T-helper 2 cell treated with Interferon-gamma antibody and Interleukin-4, amounts not matched to agents 5 μg/mL and 100 μg/mL, for 36 hours (primary cell): ENCODE data around the gene CTNNA2.

Source experiments
- DNase-seq: peaks from one replicate; pipeline ENCODE4 v3.0.0; 2021; ENCODE audit warnings: low spot score
- H3K27ac Mint-ChIP-seq: one replicate; pipeline ENCODE4 v1.8.0; 2021; ENCODE audit warnings: mild to moderate bottlenecking, mixed read lengths
- H3K27me3 Mint-ChIP-seq: one replicate; pipeline ENCODE4 v1.8.0; 2021; ENCODE audit warnings: low read depth, mixed read lengths
- H3K36me3 Mint-ChIP-seq: one replicate; pipeline ENCODE4 v1.8.0; 2021; ENCODE audit warnings: low read depth, mixed read lengths
- H3K4me1 Mint-ChIP-seq: one replicate; pipeline ENCODE4 v1.8.0; 2021; ENCODE audit warnings: low read depth, mixed read lengths
- H3K4me3 Mint-ChIP-seq: one replicate; pipeline ENCODE4 v1.8.0; 2022; ENCODE audit warnings: mild to moderate bottlenecking, moderate library complexity, mixed read lengths
- H3K9me3 Mint-ChIP-seq: one replicate; pipeline ENCODE4 v1.8.0; 2021; ENCODE audit warnings: mixed read lengths

Gene CTNNA2

GRCh38 chr2:79757526-79757925 lies 244.7 kb downstream of the CTNNA2 start:
- Mint-ChIP-seq H3K9me3 (peaks cover 15% of the 10 kb centered on the region), H3K36me3 (no peaks in the 10 kb centered on the region), H3K27ac (no peak overlapping the region), H3K4me1 (no peaks in the 10 kb centered on the region), H3K4me3 (no peak overlapping the region), H3K27me3 (no peaks in the 10 kb centered on the region)
- DNase-seq, result no peak

DNA sequence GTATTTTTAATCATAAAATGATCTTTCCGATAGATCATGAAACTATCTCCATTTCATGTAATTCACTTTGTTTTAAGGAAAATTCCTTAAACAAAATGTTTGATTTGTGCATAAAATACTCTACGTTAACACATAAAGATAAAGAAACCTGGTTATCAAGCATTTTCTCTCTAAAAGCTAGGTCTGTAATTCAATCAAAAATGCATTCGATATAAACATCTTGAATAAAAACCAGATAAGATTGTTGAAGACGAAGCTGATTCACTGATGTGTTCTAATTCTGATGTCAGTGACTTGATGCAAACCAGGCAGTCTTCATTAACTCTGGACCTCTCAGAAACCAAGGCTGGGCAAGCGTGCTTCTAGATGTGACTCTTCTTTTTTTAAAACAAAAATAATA lies 245.2 kb downstream of the CTNNA2 start:
- Mint-ChIP-seq H3K36me3 (no peaks in the 10 kb centered on the region), H3K4me1 (no peaks in the 10 kb centered on the region), H3K27ac (no peak overlapping the region), H3K9me3 (peaks cover 12% of the 10 kb centered on the region), H3K27me3 (no peaks in the 10 kb centered on the region), H3K4me3 (no peak overlapping the region)
- no peak for DNase-seq

- H3K27ac Mint-ChIP-seq, result no peak overlapping the region
- H3K4me1 Mint-ChIP-seq, result no peaks in the 10 kb centered on the region
- H3K36me3 Mint-ChIP-seq, result no peaks in the 10 kb centered on the region
- DNase-seq, result no peak
- H3K4me3 Mint-ChIP-seq, result no peak overlapping the region
- no peaks in the 10 kb centered on the region for H3K27me3 Mint-ChIP-seq
- H3K9me3 Mint-ChIP-seq, result peaks cover 12% of the 10 kb centered on the region
Measured at GRCh38 chr2:79758749-79759282, 246.0 kb downstream of the CTNNA2 start.

- no peak overlapping the region for H3K27ac Mint-ChIP-seq
- no peaks in the 10 kb centered on the region for H3K36me3 Mint-ChIP-seq
- no peaks in the 10 kb centered on the region for H3K4me1 Mint-ChIP-seq
- no peak overlapping the region for H3K4me3 Mint-ChIP-seq
- DNase-seq, result no peak
- H3K27me3 Mint-ChIP-seq, result no peaks in the 10 kb centered on the region
- H3K9me3 Mint-ChIP-seq, result peaks cover 16% of the 10 kb centered on the region
Measured at GRCh38 chr2:79770926-79771325, 258.1 kb downstream of the CTNNA2 start.

- Mint-ChIP-seq H3K9me3 (peaks cover 16% of the 10 kb centered on the region), H3K27me3 (no peaks in the 10 kb centered on the region), H3K4me1 (no peaks in the 10 kb centered on the region), H3K27ac (no peak overlapping the region), H3K36me3 (no peaks in the 10 kb centered on the region), H3K4me3 (no peak overlapping the region)
- DNase-seq, result no peak
Measured at GRCh38 chr2:79771493-79771892, 258.6 kb downstream of the CTNNA2 start.

DNA sequence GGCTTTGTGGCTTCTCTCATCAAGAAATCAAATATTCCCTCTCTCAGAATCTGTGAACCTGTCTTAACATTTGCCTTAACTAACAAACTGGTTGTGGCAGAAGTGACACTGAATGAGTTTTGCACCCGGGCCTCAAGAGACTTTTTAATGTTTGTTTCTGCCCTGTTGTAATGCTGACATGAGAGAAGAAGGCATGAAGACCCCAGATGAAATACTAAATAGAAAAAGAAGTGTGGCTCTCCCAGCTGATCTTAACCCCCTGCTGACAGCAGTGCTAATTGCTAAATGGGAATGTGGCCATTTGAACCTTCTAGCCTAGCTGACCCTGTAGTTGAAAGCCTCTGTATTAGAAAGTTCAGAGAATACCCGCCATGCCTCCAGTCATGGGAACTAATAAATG lies 261.2 kb downstream of the CTNNA2 start:
- Mint-ChIP-seq H3K27ac (no peak overlapping the region), H3K4me3 (no peak overlapping the region), H3K36me3 (no peaks in the 10 kb centered on the region), H3K27me3 (no peaks in the 10 kb centered on the region), H3K4me1 (no peaks in the 10 kb centered on the region), H3K9me3 (peaks cover 12% of the 10 kb centered on the region)
- no peak for DNase-seq

DNA sequence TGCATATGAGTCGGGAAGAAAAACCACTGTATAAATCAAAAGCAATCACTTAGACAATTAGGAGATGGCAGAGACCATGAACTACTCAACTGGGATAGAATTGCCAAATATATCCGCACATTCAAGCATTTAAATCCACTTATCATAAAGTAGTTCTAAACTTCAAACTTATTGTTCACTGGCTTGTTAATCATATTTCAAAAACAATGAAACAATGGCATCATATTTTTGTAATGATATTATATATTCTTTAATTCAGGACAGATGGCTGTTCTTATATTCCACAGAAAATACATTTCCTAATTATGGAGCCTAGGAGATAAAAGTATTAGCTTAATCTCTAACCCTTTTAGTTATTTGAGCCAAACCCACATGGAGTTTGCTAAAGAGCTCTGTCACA lies 263.6 kb downstream of the CTNNA2 start:
- Mint-ChIP-seq H3K4me3 (no peak overlapping the region), H3K36me3 (no peaks in the 10 kb centered on the region), H3K27me3 (no peaks in the 10 kb centered on the region), H3K9me3 (peaks cover 18% of the 10 kb centered on the region), H3K27ac (no peak overlapping the region), H3K4me1 (no peaks in the 10 kb centered on the region)
- no peak for DNase-seq

GRCh38 chr2:79780781-79781180 lies 267.9 kb downstream of the CTNNA2 start:
- Mint-ChIP-seq H3K36me3 (no peaks in the 10 kb centered on the region), H3K9me3 (peaks cover 9% of the 10 kb centered on the region), H3K4me3 (no peak overlapping the region), H3K4me1 (no peaks in the 10 kb centered on the region), H3K27me3 (no peaks in the 10 kb centered on the region), H3K27ac (no peak overlapping the region)
- no peak for DNase-seq

DNA sequence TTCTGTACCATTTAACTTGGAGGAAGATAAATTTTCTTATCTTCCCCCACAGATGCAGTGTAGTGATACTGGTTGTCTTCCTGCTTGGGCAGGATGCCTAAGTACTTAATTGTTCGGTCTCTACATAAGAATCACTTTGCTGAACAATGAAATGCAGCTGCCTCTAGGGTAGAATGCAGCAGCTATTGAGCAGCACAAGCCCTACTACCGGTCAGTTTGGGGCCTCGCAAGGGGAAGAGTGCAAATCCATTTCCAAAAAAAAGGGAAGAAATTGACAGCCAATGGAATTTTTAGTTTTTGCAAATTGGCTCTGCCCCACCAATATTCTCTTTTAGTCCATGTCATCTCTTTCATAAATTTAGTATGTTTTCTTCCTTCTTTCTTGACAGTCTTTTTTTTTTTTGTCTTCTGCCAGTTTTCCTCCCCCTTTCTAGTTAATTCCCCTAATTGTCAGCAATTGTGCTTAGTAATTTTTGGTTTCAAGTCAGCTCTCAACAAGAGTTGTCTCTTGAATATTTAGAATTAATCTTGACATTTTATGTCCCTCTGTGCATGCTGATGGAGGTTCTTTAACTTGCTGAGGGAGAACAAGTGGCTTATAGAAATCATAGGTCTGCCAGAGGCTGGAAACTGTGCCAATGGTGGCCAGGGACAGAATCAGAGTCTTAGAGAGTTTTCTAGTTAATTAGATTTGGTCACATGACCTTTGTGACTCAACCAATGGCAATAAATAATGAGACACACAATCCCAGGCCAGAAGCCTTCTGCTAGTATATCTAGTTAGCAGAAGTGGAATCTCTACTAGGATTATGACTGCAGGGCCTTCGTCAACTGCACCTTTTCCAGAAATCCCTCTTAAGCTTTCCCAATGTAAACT lies 270.0 kb downstream of the CTNNA2 start:
- no peak overlapping the region for H3K27ac Mint-ChIP-seq
- no peaks in the 10 kb centered on the region for H3K36me3 Mint-ChIP-seq
- no peak overlapping the region for H3K4me3 Mint-ChIP-seq
- DNase-seq, result no peak
- H3K27me3 Mint-ChIP-seq, result no peaks in the 10 kb centered on the region
- no peaks in the 10 kb centered on the region for H3K4me1 Mint-ChIP-seq
- H3K9me3 Mint-ChIP-seq, result peaks cover 9% of the 10 kb centered on the region

DNA sequence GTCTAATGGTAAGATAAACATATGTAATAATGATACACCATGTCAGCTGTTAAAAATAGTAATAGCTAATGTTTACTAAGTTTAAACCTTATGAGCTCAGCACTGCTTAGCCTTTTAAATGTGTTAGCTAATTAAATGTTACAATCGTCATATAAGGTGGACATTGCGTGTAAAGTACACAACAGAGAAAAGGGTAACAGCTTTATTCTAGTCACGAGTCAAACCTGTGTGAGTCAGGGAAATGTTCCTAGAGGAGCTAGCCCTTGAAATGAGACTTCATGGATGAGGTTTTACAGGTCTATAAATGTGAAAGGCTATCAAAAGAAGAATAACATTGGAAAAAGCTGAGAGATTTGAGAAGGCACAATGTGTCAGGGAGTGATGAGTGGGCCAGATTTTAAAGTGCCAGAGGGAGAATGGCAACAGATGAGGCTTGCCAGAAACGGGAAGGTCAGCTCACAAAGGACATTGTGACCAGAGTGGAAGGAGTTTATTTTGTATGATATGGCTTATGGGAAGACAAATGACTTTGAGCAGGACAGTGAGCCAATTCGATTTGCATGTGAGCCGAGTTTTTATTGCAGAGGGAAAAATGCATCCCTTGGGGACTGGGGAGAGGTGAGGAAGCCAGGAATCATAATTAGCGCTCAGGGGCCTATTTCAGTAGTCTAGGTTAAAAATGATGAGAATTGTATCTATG lies 276.3 kb downstream of the CTNNA2 start:
- Mint-ChIP-seq H3K4me3 (no peak overlapping the region), H3K9me3 (no peaks in the 10 kb centered on the region), H3K4me1 (no peaks in the 10 kb centered on the region), H3K27me3 (no peaks in the 10 kb centered on the region), H3K27ac (no peak overlapping the region), H3K36me3 (no peaks in the 10 kb centered on the region)
- DNase-seq, result no peak

DNA sequence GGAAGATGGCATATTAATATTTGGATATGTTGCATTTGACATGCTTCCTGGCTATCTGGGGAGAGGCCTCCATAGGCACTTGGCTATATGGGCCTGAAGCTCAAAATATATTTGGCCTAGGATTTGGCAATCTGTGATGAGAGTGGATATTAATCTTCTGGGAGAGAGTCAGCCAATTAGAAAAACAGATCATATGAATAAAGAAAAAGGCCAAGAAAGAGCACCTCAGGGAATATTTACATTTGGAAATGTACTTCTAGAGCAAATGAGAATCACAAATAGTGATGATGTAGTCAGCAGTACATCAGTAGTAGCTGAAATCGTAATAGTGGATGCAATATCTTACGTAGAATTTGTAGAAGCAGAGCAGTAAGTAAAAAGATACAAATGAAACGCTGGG lies 277.0 kb downstream of the CTNNA2 start:
- no peak overlapping the region for H3K27ac Mint-ChIP-seq
- H3K9me3 Mint-ChIP-seq, result no peaks in the 10 kb centered on the region
- no peaks in the 10 kb centered on the region for H3K36me3 Mint-ChIP-seq
- DNase-seq, result no peak
- H3K27me3 Mint-ChIP-seq, result no peaks in the 10 kb centered on the region
- no peaks in the 10 kb centered on the region for H3K4me1 Mint-ChIP-seq
- no peak overlapping the region for H3K4me3 Mint-ChIP-seq

GRCh38 chr2:79792090-79792489 lies 279.2 kb downstream of the CTNNA2 start:
- Mint-ChIP-seq H3K36me3 (no peaks in the 10 kb centered on the region), H3K27ac (no peak overlapping the region), H3K9me3 (no peaks in the 10 kb centered on the region), H3K4me1 (no peaks in the 10 kb centered on the region), H3K27me3 (no peaks in the 10 kb centered on the region), H3K4me3 (no peak overlapping the region)
- no peak for DNase-seq

DNA sequence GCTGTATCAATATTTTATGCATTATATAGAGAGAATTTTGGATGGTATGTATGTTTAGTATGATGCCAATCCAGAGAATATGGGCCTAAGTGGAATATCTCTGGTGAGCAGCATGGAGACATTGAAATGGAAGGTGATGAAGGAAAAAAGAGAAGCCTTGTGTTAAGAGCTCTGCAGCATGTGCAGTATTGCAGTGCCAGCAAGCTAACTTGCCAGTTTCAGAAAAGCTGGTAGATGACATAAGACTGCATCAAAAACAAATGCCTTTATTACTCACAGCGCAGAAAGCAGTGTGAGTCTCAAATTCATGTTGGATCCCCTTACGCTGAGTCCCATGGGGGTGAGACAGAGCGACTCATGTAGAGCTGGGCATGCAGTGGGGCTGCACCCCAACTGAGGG lies 280.2 kb downstream of the CTNNA2 start:
- no peak overlapping the region for H3K4me3 Mint-ChIP-seq

DNA sequence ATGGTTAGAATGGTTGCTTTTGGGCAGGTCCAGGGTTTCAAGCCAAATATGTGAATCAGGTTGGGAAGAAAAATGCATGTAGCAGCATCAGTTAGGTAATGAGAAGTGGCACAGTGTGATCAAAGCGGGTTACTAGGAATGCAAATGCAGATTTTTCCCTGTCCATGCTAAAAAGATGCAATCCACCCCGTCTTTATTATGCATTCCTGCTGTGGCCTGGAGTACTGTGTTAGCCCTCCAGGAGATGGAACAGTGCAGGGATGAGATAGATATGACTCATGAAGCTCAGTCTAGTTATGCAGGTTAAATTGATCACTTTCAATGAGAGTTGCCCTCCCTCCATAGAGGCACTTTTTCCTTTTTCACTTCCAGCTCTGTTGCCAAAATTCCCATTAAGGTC lies 283.8 kb downstream of the CTNNA2 start:
- Mint-ChIP-seq H3K27me3 (no peaks in the 10 kb centered on the region), H3K36me3 (no peaks in the 10 kb centered on the region), H3K4me3 (no peak overlapping the region), H3K9me3 (no peaks in the 10 kb centered on the region), H3K4me1 (no peaks in the 10 kb centered on the region), H3K27ac (no peak overlapping the region)
- DNase-seq, result no peak

More for the DNA sequence above, 280.2 kb downstream of the CTNNA2 start:
- Mint-ChIP-seq H3K27ac (no peak overlapping the region), H3K9me3 (no peaks in the 10 kb centered on the region), H3K27me3 (no peaks in the 10 kb centered on the region), H3K4me1 (no peaks in the 10 kb centered on the region), H3K36me3 (no peaks in the 10 kb centered on the region)
- DNase-seq, result no peak
